Osteoblast (primary cell): ENCODE measurements around the gene DUSP9. TPM values are rescaled to one million over a fixed set of nuclear protein-coding genes. Genes with fewer than 3 reads are reported as not detected.

ENCODE experiments used
- DNase-seq: peaks from one replicate; pipeline ENCODE4 v3.0.0; 2011; ENCODE audit warnings: low spot score, mixed read lengths; ENCODE audit not compliant: insufficient read length; ENCODE audit errors: missing footprints
- H2AFZ ChIP-seq: 2 replicates; pipeline ENCODE4 v1.6.0; 2011; ENCODE audit warnings: mild to moderate bottlenecking, low read length
- H3K27ac ChIP-seq: 2 replicates; pipeline ENCODE4 v1.5.1; 2011; ENCODE audit warnings: mild to moderate bottlenecking, low read depth, low read length, moderate library complexity
- H3K27me3 ChIP-seq: 2 replicates; pipeline ENCODE4 v1.6.0; 2012; ENCODE audit warnings: mild to moderate bottlenecking, control low read depth, inconsistent platforms, low read length, moderate library complexity; ENCODE audit not compliant: insufficient read depth
- H3K36me3 ChIP-seq: 2 replicates; pipeline ENCODE4 v1.5.1; 2011; ENCODE audit warnings: mild to moderate bottlenecking, low read length, control low read depth, moderate library complexity; ENCODE audit not compliant: insufficient read depth
- H3K4me1 ChIP-seq: 2 replicates; pipeline ENCODE4 v1.5.1; 2011; ENCODE audit warnings: mild to moderate bottlenecking, low read length, control low read depth, moderate library complexity; ENCODE audit not compliant: insufficient read depth
- H3K4me2 ChIP-seq: 2 replicates; pipeline ENCODE4 v1.6.0; 2011; ENCODE audit warnings: mild to moderate bottlenecking, low read length; ENCODE audit not compliant: insufficient read depth
- H3K4me3 ChIP-seq: fragments of 200-600 bp; sonication (generic); 3 replicates; pipeline ENCODE4 v1.5.1; 2012; ENCODE audit warnings: mild to moderate bottlenecking, low read length, inconsistent platforms; ENCODE audit not compliant: insufficient read depth
- H3K79me2 ChIP-seq: 2 replicates; pipeline ENCODE4 v1.6.0; 2012; ENCODE audit warnings: mild to moderate bottlenecking, low read length, control low read depth, inconsistent platforms; ENCODE audit not compliant: insufficient read depth
- H3K9me3 ChIP-seq: 2 replicates; pipeline ENCODE4 v1.5.1; 2011; ENCODE audit warnings: low read depth, low read length, control low read depth
- H4K20me1 ChIP-seq: 2 replicates; pipeline ENCODE4 v1.6.0; 2012; ENCODE audit warnings: mild to moderate bottlenecking, low read length, control low read depth; ENCODE audit not compliant: insufficient read depth
- CTCF ChIP-seq: IDR thresholded peaks from 2 replicates; pipeline ENCODE4 v1.5.1; 2011; ENCODE audit warnings: mild to moderate bottlenecking, low read depth, low read length, moderate library complexity; ENCODE audit errors: extremely low read depth
- total RNA-seq: library from RNA; depleted of rRNA; stranded (reverse); fragments of >200 nt; gene quantifications from 2 replicates; pipeline ENCODE4 v1.2.3, GENCODE V29; 2012

The DUSP9 gene
- total RNA-seq, 1 donor = under 0.01 TPM

DNA sequence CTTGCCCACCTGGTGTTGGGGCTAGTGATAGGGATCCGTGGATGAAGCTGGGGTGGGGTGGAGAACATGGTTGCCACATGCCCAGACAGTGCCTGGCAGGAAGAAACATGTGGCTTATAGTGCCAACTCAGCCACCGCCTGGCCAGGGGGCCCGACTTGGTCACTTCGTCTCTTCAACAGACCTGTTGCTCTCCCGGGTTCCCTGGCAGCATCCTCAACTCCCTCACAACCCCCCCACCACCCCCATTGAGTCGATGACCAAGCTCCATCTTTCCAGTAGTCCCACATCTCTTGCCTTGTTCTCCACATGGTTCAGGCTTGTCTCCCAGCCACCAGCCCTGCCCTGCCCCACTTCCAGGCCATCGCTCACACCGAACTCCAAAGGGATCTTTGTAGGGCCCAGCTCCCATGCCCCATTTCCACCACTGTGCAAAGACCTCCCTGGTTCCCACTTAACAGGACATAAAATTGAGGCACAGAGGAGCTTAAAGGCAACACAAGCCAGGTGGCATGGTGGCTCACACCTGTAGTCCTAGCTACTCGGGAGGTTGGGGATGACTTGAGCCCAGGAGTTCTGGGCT, 18.8 kb downstream of the DUSP9 start:
- no peaks in the 10 kb centered on the region for H3K4me1 ChIP-seq

GRCh38 chrX:153667281-153667955, 20.4 kb downstream of the DUSP9 start:
- H2AFZ ChIP-seq = peak overlapping the region; percentile 41
- no peak overlapping the region for H3K4me3 ChIP-seq

More for the DNA sequence above, 18.8 kb downstream of the DUSP9 start:
- TF ChIP-seq CTCF = no peak
- no peak overlapping the region for H2AFZ ChIP-seq
- DNase-seq = peak; percentile 17
- peaks cover 38% of the 10 kb centered on the region for H3K27me3 ChIP-seq
- H3K36me3 ChIP-seq = no peaks in the 10 kb centered on the region
- H3K4me3 ChIP-seq = no peak overlapping the region
- H3K4me2 ChIP-seq = no peak overlapping the region
- H3K9me3 ChIP-seq = peaks cover 2% of the 10 kb centered on the region
- H3K79me2 ChIP-seq = no peaks in the 10 kb centered on the region
- H3K27ac ChIP-seq = no peak overlapping the region
- H4K20me1 ChIP-seq = no peaks in the 10 kb centered on the region

DNA sequence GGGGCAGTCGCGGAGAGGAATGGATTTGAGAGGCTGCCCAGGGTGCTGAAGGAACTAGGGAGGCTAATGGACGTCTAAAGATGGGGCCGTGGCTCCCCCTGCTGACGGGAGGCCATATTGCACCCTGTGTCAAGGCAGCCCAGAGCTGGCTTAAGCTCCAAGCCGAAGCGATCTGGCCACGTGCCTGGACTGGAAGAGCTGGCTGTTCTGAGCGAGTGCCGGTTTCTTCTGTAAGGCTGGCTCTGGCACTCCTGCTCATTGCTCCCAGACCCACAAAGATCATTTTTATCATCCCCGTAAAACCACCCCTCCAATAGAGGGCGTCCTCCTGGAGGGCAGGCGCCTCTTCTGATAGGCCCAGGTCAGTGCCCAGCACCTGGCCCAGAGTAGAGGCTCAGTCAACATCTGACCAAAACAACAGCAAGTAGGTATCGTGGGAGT, 21.0 kb downstream of the DUSP9 start:
- no peaks in the 10 kb centered on the region for H3K4me1 ChIP-seq
- no peak overlapping the region for H3K27ac ChIP-seq
- H3K4me3 ChIP-seq = no peak overlapping the region
- H3K27me3 ChIP-seq = peaks cover 21% of the 10 kb centered on the region
- TF ChIP-seq CTCF = peak; percentile 75
- peak overlapping the region; percentile 41 for H2AFZ ChIP-seq
- H3K79me2 ChIP-seq = no peaks in the 10 kb centered on the region
- H3K4me2 ChIP-seq = peak overlapping the region; percentile 28
- peaks cover 2% of the 10 kb centered on the region for H3K9me3 ChIP-seq
- H4K20me1 ChIP-seq = no peaks in the 10 kb centered on the region
- peak; percentile 95 for DNase-seq
- H3K36me3 ChIP-seq = no peaks in the 10 kb centered on the region

More at GRCh38 chrX:153667281-153667955, 20.4 kb downstream of the DUSP9 start:
- H3K4me2 ChIP-seq = peak overlapping the region; percentile 28
- H3K79me2 ChIP-seq = no peaks in the 10 kb centered on the region
- H3K27me3 ChIP-seq = peaks cover 24% of the 10 kb centered on the region
- peak; percentile 78 for DNase-seq
- H4K20me1 ChIP-seq = no peaks in the 10 kb centered on the region
- no peaks in the 10 kb centered on the region for H3K4me1 ChIP-seq
- no peaks in the 10 kb centered on the region for H3K36me3 ChIP-seq
- peaks cover 2% of the 10 kb centered on the region for H3K9me3 ChIP-seq
- H3K27ac ChIP-seq = no peak overlapping the region
- TF ChIP-seq CTCF = no peak

DNA sequence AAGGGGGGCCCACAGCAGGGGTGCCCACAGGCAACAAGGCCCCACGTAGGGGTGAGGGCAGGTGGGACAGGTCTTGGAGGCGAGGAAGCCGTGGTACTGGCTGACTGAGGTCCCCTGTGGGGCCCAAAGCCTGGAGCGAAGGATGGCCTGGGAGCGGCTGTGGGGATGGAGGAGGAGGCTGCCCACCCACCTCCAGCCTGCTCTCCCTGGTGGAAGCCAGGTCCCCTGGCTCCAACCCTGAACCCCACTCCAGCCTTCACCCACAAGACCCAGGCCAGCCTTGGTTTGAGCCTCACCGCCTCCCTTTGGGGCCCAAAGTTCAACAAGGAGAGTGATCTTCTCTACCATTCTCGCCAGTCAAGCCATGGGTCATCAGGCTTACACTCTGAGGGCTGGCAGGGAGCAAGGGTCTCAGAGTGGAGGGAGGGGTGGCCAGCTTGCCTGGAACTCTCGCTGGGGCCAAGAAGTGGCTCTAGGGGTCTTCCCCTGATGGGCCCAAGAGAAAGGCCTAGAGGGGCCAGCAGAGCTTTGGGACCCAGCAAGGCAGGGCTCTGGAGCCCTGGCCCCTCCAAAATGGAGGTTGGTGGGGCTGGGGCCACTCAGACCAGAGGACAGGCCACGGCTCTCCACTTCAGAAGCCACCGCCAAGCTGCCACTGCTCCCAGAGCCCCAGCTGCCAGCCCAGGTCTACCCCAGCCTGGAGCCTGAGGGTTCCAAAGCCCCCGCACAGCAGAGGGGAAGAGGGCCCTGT, 21.6 kb downstream of the DUSP9 start:
- Histone ChIP-seq H3K27me3 (peaks cover 18% of the 10 kb centered on the region), H3K79me2 (no peaks in the 10 kb centered on the region), H2AFZ (no peak overlapping the region), H3K27ac (no peak overlapping the region), H3K36me3 (no peaks in the 10 kb centered on the region), H3K4me2 (no peak overlapping the region), H4K20me1 (no peaks in the 10 kb centered on the region), H3K4me3 (no peak overlapping the region), H3K4me1 (no peaks in the 10 kb centered on the region), H3K9me3 (peaks cover 2% of the 10 kb centered on the region)
- TF ChIP-seq CTCF = no peak
- DNase-seq = peak; percentile 79
